Brain microvascular endothelial cell (primary cell): Measurements from ENCODE around the gene KRT17.

ENCODE experiments used
- DNase-seq: peaks from one replicate; pipeline ENCODE4 v3.0.0-alpha.2; 2020
- H3K27ac ChIP-seq: fragments of 250-450 bp; sonication (Bioruptor Pico); 2 replicates; pipeline ENCODE4 v1.5.1; 2020; ENCODE audit warnings: mild to moderate bottlenecking, moderate library complexity
- H3K27me3 ChIP-seq: fragments of 250-450 bp; sonication (Bioruptor Pico); replicated peaks from 2 replicates; pipeline ENCODE4 v1.5.1; 2020; ENCODE audit warnings: mild to moderate bottlenecking
- H3K36me3 ChIP-seq: fragments of 250-450 bp; sonication (Bioruptor Pico); replicated peaks from 2 replicates; pipeline ENCODE4 v1.5.1; 2020; ENCODE audit warnings: mild to moderate bottlenecking
- H3K4me3 ChIP-seq: 2 replicates; pipeline ENCODE4 v1.5.1; 2011; ENCODE audit warnings: low read depth, mild to moderate bottlenecking, control low read depth, low read length, moderate library complexity
- in situ Hi-C: cut with HindIII; loops from 2 replicates; pipeline ENCODE4 v1.10.0; 2017; ENCODE audit warnings: low sequenced_read_pairs, low pct_ligation_motif_present
- TF ChIP-seq, protein P1 (sequence below): IDR thresholded peaks from 2 replicates; pipeline ENCODE4 v1.5.1; 2011; ENCODE audit warnings: low read depth, mild to moderate bottlenecking, moderate library complexity, low read length, control low read depth, inconsistent platforms; ENCODE audit errors: missing control alignments

KRT17 gene

DNA sequence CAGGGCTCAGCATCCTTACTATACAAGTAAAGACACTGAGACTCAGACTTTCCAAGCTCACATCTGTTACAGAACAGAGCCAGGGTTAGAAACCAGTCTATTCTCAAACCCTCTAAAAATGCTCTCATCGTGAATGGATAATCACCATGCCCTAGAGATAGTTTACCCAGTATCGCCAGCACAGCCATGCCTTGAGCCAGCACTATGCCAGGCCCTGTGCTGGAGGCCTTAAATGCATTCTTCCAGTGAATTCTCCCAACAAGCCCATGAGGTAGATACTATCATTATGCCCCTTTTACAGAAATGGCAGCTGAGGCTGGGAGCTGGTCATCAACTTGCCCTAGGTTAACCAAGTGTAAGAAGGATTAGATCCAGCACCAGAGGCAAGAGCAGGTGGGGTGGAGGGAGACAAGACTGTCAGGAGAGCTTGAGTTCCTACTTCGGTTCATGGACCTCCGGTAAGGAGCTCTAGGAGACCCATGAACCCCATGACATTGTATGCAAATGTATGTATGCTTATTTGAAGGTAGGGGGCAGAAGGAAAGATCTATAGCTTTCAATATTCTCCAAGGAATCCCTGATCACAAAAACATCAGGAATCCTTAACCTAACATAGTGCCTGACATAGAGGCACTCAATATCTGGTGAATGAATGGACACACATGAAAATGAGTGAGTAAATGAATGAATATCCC lies 42.9 kb downstream of the KRT17 start:
- in situ Hi-C loops, result no loop called here
- Histone ChIP-seq H3K4me3 (no peak overlapping the region), H3K36me3 (no peaks in the 10 kb centered on the region), H3K27me3 (no peaks in the 10 kb centered on the region), H3K27ac (no peak overlapping the region)
- TF ChIP-seq, protein P1, sequence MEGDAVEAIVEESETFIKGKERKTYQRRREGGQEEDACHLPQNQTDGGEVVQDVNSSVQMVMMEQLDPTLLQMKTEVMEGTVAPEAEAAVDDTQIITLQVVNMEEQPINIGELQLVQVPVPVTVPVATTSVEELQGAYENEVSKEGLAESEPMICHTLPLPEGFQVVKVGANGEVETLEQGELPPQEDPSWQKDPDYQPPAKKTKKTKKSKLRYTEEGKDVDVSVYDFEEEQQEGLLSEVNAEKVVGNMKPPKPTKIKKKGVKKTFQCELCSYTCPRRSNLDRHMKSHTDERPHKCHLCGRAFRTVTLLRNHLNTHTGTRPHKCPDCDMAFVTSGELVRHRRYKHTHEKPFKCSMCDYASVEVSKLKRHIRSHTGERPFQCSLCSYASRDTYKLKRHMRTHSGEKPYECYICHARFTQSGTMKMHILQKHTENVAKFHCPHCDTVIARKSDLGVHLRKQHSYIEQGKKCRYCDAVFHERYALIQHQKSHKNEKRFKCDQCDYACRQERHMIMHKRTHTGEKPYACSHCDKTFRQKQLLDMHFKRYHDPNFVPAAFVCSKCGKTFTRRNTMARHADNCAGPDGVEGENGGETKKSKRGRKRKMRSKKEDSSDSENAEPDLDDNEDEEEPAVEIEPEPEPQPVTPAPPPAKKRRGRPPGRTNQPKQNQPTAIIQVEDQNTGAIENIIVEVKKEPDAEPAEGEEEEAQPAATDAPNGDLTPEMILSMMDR, result no peak
- DNase-seq, result no peak

DNA sequence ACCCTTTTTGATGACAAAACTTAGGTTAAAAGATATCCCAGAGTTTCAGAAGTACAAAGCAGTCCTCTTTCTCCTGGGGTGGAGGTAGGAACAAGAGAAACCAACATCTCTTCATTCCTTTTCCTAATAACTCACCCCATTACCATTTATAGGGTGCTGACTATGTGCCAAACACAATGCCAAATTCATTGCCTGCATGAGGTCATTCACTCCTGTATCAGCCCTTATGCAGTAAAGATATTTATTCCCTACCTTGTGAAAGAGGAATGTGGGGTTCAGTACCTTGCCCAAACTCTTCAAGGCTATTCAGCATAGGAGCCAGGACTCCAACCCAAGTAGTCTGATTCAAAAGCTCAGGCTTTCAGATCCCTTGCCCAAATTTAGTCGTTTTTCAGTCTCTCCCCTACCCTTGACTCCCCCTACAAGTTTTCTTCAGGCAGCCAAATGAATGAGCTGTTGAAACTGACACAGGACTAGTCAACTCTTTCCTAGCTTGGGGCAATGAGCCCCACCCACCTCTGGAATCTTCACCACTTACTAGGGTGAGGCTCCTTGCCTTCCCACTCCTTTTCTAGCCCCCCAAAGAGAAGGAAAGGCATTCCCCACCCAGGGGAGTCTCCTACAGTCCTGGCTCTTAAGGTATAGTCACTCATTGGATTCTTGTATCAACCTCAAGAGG lies 43.5 kb downstream of the KRT17 start:
- TF ChIP-seq, protein P1, result no peak
- no peak for DNase-seq
- in situ Hi-C loops, result no loop called here
- Histone ChIP-seq H3K4me3 (no peak overlapping the region), H3K27ac (no peak overlapping the region), H3K36me3 (no peaks in the 10 kb centered on the region), H3K27me3 (no peaks in the 10 kb centered on the region)

DNA sequence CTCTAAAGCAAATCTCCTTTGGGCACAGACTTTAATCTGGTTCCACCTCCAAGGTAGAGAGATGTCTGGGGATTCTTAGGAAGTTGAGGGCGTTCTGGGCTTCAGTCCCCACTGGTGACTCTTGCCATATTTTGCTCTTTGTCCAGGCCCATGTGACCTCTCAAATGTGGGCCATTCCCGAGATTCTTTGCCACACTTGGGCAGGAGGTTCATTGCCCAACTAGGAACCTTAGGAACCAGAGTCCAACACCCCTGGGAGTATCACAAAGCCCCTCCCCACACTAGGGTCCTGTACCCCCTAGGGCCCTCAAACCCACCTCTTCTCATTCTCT lies 44.2 kb downstream of the KRT17 start:
- Histone ChIP-seq H3K36me3 (no peaks in the 10 kb centered on the region), H3K4me3 (no peak overlapping the region), H3K27me3 (no peaks in the 10 kb centered on the region), H3K27ac (no peak overlapping the region)
- in situ Hi-C loops, result no loop called here
- TF ChIP-seq, protein P1, result no peak
- no peak for DNase-seq

DNA sequence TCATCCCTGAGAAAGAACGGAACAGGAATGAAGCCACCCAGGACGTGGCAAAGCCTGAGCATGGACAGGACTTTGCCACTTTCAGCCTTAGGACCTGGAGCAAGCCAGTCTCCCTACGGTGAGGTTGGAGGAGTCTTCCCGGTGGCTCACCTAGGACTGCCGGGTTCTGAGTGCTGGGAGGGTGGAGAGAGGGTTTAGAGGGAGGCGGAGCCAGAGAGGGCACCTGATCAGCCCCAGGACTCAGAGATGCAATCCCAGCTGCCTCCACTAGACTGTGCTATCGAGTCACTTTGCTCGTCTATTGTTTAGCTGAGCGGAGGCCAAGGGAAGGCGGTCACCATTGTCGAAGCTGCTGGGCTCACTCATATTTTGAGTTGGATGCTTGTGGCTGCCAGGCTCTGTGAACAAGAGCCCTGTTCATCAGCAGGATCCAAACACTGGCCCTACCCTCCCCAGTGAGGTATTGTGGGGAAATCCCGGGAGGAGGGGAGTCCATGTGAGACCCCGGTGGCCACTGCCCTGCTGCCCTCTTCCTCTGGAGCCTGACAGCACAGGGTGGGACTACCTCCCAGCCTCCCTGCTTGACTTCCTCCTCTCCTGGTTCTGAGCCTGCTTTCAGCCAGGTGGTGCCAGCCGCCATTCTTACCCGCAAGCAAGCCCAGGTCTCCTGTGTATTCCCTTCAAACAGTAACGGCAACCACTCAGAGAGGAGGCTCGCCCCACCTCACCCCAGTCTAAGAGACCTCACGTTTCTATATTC lies 44.7 kb downstream of the KRT17 start:
- peak; percentile 83 for DNase-seq
- H3K4me3 ChIP-seq, result no peak overlapping the region
- no peak overlapping the region for H3K27ac ChIP-seq
- H3K27me3 ChIP-seq, result no peaks in the 10 kb centered on the region
- TF ChIP-seq, protein P1, result peak; percentile 93
- H3K36me3 ChIP-seq, result no peaks in the 10 kb centered on the region
- in situ Hi-C loops, result no loop called here

DNA sequence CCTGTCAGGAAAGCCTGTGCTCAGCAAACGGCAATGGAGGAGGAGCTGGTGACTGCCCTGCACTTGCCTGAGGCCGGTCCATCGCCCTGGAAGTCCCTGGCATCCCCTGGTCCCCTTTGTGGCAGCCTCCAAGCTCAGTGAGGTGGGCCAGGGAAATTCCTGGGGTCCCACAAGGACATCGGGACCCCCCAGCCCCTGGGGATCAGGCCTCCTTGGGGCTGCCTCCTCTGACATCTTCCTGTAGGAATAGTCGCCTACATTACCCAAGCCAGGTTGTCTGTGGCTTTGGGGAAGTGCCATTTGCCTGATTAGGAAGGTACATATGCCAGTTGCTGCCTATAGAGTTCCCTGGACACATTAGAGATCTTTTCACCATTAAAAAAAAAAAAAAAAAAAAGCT lies 45.4 kb downstream of the KRT17 start:
- in situ Hi-C loops, result no loop called here
- no peaks in the 10 kb centered on the region for H3K36me3 ChIP-seq
- TF ChIP-seq, protein P1, result no peak
- no peak for DNase-seq
- H3K27ac ChIP-seq, result no peak overlapping the region
- H3K27me3 ChIP-seq, result no peaks in the 10 kb centered on the region
- no peak overlapping the region for H3K4me3 ChIP-seq
